Thyroid gland (tissue), 4 donors: ENCODE data around the gene ADCY9.

ENCODE experiments used
- POLR2A ChIP-seq, 2 donors: fragments of 450-650 bp; IDR thresholded peaks; one replicate each; pipeline ENCODE4 v1.6.1; 2017; ENCODE audit warnings: antibody characterized with exemption in 2 of 2, mild to moderate bottlenecking in 2 of 2, moderate library complexity in 1 of 2
- TF ChIP-seq, protein P1 (sequence below), 6 experiments: fragments of 200-600 bp in 3 of 6; fragments of 450-650 bp in 3 of 6; sonication (generic) in 3 of 6; IDR thresholded peaks; one replicate each; pipeline ENCODE4 v1.5.1; 2016 to 2019; ENCODE audit warnings: antibody characterized with exemption in 6 of 6, mild to moderate bottlenecking in 2 of 6, inconsistent platforms in 1 of 6, moderate library complexity in 1 of 6

DNA sequence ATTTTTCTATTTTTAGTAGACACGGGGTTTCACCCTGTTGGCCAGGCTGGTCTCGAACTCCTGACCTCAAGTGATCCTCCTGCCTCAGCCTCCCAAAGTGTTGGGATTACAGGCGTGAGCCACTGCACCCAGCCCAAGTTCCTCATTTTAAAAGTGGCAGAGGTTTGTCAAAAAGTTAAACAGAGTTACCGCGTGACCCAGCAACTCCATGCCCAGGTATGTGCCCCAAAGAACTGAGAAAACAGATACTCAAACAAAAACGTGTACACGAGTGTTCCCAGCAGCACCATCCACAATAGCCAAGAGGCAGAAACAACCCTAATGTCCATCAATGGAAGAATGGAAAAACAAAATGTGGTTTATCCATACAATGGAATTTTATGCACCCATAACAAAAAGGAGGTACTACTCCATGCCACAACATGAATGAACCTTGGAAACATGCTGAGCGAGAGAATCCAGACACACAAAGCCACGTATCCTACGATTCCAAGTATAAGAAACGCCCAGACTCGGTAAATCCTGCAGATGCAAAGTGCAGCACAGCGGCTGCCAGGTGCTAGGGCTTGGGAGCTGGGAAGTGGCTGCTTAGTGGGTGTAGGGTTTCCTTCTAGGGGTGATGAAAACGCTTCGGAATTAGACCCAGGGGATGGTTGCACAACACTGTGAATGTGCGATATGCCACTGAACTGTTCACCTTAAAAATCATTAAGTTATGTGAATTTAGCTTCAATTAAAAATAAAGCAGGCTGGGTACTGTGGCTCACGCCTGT is 24.8 kb downstream of the ADCY9 start:
- TF ChIP-seq, protein P1, sequence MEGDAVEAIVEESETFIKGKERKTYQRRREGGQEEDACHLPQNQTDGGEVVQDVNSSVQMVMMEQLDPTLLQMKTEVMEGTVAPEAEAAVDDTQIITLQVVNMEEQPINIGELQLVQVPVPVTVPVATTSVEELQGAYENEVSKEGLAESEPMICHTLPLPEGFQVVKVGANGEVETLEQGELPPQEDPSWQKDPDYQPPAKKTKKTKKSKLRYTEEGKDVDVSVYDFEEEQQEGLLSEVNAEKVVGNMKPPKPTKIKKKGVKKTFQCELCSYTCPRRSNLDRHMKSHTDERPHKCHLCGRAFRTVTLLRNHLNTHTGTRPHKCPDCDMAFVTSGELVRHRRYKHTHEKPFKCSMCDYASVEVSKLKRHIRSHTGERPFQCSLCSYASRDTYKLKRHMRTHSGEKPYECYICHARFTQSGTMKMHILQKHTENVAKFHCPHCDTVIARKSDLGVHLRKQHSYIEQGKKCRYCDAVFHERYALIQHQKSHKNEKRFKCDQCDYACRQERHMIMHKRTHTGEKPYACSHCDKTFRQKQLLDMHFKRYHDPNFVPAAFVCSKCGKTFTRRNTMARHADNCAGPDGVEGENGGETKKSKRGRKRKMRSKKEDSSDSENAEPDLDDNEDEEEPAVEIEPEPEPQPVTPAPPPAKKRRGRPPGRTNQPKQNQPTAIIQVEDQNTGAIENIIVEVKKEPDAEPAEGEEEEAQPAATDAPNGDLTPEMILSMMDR (IDR thresholded peaks at IDR 0.05): no peak
- TF ChIP-seq POLR2A (IDR thresholded peaks at IDR 0.05): no peak
